NCI-H748 treated with DMSO at 0.1 percent for 48 hours (cell line): ENCODE results near the gene PRICKLE4.
A peak's percentile ranks its signal among the peaks of the same experiment; 100 is the strongest.

ENCODE experiments used
- DNase-seq: peaks from one replicate; lab custom pipeline; 2025; lab: John Stamatoyannopoulos, UW

PRICKLE4 gene

GRCh38 chr6:41771058-41771983, 9.3 kb upstream of the PRICKLE4 start:
- no peak for DNase-seq

- DNase-seq = no peak
Measured at GRCh38 chr6:41774841-41775240, 5.7 kb upstream of the PRICKLE4 start.

DNA sequence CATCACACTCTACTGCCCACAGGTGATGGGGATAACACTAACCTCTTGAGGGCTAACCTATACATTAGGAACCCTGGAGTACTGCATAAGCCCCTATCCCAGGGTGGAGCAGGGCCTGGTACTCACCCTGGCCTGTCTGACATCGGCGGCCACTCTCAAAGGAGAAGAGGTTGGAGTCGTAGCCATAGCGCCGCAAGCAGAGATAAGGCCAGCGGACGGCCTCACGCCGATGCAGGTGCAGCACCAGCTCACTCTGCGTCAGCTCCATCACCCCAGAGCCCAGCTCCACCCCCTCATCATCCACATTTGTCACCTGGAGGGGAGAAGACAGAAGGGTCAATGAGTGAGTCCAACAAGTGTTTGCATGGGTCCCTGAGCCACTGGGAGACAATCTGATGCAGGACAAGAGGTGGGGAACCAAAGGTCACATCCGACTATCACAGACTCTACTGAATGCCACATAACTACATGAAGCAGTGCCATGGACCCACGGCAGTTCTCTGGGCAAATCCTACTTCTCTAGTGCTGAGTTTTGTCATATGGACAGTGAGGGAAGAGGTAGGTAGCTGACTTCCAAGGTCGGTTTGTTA, 5.2 kb upstream of the PRICKLE4 start:
- no peak for DNase-seq

DNA sequence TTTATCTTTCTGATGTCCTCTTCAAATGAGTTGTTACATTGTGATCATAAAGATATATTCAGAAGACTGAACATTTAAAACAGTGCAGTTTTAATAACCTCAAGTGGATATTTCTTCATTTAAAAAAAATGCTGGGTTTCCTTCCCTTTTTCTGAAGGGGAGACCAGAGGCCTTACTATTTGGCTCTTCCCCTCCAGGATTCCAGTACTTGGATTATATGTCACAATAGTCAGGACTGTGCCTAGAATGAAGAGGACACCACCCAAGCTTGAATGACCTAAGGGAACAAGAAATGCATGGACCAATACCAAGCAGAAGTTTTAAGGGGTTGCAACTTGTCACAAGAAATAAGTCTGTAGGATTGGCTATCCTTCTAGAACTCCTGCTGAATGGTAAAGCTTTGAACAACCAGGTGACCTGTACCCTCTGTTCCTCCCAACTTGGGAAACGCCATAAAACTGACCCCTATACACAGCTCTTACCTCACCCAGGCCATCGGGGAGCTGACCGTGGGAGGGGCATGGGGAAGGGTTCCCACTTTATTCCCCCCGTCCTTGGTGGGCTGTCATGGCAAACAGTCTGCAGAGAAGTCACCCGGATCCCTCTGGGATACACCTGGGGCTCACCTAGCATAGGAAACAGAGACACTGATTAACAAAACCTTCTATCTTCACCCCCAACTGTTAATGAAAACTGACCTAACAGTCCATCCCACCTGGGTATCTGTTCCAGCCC, 2.9 kb upstream of the PRICKLE4 start:
- DNase-seq = no peak

DNA sequence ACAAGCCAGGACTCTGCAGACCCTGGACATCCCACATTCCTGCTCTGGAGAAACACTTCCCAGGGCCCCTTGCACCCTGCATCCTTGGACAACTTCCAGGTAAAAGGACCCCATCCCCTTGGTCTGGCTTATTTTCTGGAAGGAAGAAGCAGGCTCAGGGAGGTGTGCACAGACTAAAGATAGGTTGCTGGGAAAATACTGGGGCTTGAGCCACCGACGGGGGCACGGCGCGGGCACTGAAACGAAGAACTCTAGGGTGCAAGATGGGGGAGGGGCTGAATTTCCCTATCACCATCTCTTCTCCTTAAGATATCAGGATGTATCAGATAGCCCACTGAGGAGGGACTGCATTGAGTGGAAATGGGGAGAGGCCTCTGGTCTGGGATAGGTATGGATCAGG, 1.7 kb upstream of the PRICKLE4 start:
- DNase-seq = no peak

DNA sequence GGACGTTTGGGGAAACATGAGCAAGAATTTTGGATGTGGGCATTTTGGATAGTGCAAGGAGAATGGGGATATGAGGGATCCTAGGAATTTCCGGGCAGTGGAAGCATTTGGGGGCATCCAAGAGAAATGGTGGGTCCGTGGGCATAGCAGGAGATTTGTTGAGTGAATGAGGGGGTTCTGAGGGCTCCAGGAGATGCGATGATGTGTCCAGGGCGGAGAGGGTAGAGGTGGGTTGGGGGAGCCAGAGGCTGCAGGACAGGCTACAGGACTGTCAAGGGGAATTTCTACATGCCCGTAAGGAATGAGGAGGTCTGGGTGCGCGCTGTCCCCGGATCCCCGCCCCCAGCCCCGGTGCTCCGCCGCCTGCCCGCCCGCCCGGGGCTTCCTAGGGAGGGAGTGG, 1.2 kb upstream of the PRICKLE4 start:
- no peak for DNase-seq

GRCh38 chr6:41779788-41780550, 613 bp upstream of the PRICKLE4 start, which contains the start of gene FRS3:
Gene FRS3 (minus strand): TSS chr6:41779900. CDS start chr6:41776987, 2,913 bp downstream.
- DNase-seq = peak; percentile 93

DNA sequence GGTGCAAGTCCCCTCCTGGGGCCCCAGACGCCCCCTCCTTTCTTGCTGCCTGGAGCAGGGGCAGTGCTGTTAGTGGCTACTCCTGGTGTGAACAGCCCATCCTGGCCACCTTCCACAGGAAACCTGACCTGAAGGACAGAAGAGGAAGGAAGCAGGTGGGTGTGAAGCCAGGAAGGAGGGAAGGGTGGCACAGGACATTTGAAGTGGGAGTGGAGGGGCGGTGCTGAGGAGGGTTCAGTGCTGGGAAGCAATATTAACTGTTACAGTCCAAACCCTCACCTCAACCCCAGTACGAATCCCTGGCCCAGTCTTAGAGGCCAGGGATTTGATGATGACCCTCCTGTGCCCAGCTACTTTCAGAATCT, 766 bp downstream of the PRICKLE4 start:
- no peak for DNase-seq

DNA sequence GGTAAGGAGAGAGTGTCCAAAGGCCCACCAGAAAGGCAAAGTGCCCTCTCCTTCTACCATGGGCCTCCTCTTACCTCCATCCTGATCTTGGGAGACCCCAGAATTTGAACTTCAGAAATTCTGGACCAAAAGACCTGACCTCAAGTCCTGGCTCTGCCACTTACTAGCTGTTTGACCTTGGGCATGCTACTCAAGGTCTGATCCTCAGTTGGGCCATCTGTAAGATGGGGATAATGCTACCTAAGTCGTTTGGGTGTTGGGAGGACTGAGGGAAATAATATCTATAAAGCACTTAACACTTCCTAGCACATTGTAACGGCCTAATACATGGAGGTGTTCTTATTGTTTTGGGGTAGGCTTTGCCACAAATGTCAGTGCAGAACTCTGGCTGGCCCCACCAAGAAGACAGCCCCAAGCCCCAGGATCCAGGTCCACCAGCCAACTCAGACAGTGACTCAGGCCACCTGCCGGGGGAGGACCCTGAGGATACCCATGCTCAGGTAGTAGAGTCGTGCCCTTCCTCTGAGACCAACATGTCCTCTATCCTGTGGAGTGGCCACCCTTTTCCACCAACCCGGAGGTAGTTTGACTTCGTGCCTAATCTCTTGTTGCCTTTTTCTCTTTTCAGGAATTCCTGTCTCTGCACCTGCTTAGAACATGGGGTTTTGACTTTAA, 2.7 kb downstream of the PRICKLE4 start:
- no peak for DNase-seq

DNA sequence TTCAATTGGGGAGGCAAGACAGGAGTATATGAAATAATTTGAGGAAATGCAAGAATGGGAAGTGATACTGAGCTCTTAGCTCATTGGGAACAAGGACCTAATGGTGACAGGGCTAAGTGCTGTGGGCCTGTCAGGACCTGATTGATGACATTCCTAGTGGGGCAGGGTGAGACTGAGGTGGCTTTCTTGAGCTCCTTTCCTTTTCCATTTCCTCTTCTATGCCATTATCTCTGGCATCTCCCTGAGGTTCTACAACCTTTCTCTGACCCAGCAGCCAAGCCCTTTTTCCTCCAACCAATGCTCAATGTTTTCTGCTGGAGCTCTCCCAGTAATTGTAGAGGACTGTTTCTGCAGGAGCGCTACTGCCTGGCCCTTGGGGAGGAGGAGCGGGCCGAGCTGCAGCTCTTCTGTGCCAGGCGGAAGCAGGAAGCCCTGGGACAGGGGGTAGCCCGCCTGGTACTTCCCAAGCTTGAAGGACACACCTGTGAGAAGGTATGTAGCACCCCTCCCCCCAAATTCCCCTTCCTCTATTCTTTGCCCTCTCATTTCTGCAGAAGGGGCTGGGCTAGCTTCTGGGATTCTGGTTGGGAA, 4.1 kb downstream of the PRICKLE4 start:
- no peak for DNase-seq

DNA sequence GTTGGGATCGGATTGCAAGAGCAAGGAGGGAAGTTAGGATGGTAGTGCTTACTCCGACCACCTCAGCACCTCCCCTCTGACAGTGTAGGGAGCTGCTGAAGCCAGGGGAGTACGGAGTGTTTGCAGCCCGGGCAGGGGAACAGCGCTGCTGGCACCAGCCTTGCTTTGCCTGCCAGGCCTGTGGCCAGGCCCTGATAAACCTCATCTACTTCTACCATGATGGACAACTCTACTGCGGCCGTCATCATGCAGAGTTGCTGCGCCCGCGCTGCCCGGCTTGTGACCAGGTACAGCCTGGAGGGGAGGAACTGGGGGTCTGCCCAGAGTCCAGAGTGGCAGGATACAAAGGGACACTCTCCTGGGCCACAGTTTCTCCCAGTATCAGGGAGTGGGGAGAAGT, 4.7 kb downstream of the PRICKLE4 start:
- no peak for DNase-seq

- no peak for DNase-seq
Measured at GRCh38 chr6:41785689-41786450, 5.3 kb downstream of the PRICKLE4 start.

- DNase-seq = peak; percentile 51
Measured at GRCh38 chr6:41786451-41787218, 6.1 kb downstream of the PRICKLE4 start.

- DNase-seq = peak; percentile 91
Measured at GRCh38 chr6:41787219-41787917, 6.8 kb downstream of the PRICKLE4 start, which contains the start of gene TOMM6. Gene TOMM6 (plus strand): TSS chr6:41787694. CDS start chr6:41787698, 4 bp downstream.

- DNase-seq = no peak
Measured at GRCh38 chr6:41789390-41789724, 8.8 kb downstream of the PRICKLE4 start.

DNA sequence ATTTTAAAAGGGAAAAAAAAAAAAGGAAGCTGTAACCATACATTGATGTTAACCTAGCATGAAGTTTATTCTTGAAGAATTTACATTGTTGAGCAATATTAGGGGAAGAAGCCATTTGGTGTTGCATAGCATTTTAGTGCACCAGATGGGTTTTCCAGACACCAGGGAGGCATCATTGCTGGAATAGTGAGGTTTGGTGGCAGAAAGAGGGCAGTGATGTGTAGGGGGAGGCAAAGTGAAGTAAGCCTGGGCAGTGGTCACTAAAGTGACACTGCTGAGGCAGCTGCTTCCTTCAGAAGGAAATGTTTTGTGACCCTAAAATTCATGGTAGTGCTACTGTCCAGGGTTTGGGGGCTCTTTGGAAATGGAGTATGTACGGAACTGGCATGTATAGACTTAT, 9.5 kb downstream of the PRICKLE4 start:
- DNase-seq = no peak

- DNase-seq = no peak
Measured at GRCh38 chr6:41791305-41791704, 10.7 kb downstream of the PRICKLE4 start.

- DNase-seq = no peak
Measured at GRCh38 chr6:41791984-41792383, 11.4 kb downstream of the PRICKLE4 start.

- no peak for DNase-seq
Measured at GRCh38 chr6:41796474-41796873, 15.9 kb downstream of the PRICKLE4 start.
